OCI-LY3 (cell line): ENCODE results near the gene CCDC178.

Experiments used
- H2AFZ ChIP-seq: fragments of 200-600, 300-600 bp; shearing (Covaris generic); 2 replicates; pipeline ENCODE4 v1.6.0; 2014; ENCODE audit warnings: antibody characterized with exemption, low read depth, low read length
- H3K27ac ChIP-seq: fragments of 200-600, 300-600 bp; sonication (generic); 2 replicates; pipeline ENCODE4 v1.5.1; 2014; ENCODE audit warnings: mild to moderate bottlenecking, low read length, moderate library complexity, mixed read lengths
- H3K27me3 ChIP-seq: fragments of 200-600, 300-600 bp; sonication (generic); 2 replicates; pipeline ENCODE4 v1.6.1; 2014; ENCODE audit warnings: low read depth, low read length, mixed read lengths
- H3K36me3 ChIP-seq: fragments of 200-600, 300-600 bp; sonication (generic); replicated peaks from 2 replicates; pipeline ENCODE3; 2014; ENCODE audit warnings: low read depth, low read length, mixed read lengths
- H3K4me1 ChIP-seq: fragments of 300-600, 200-600 bp; sonication (generic); 2 replicates; pipeline ENCODE4 v1.6.1; 2014; ENCODE audit warnings: low read length, mixed read lengths
- H3K4me2 ChIP-seq: fragments of 200-600, 300-600 bp; sonication (generic); 2 replicates; pipeline ENCODE4 v1.6.1; 2014; ENCODE audit warnings: low read length, mixed read lengths
- H3K4me3 ChIP-seq: fragments of 300-600, 200-600 bp; sonication (generic); 2 replicates; pipeline ENCODE4 v1.5.1; 2014; ENCODE audit warnings: antibody characterized with exemption, mild to moderate bottlenecking, low read length, moderate library complexity
- H3K79me2 ChIP-seq: fragments of 300-600, 200-600 bp; shearing (Covaris generic); 2 replicates; pipeline ENCODE4 v1.6.1; 2014; ENCODE audit warnings: mild to moderate bottlenecking, low read length, mixed read lengths
- H3K9ac ChIP-seq: fragments of 300-600, 200-600 bp; shearing (Covaris generic); 2 replicates; pipeline ENCODE4 v1.6.0; 2014; ENCODE audit warnings: mild to moderate bottlenecking, low read length, moderate library complexity
- H3K9me3 ChIP-seq: fragments of 200-600, 300-600 bp; shearing (Covaris generic); 2 replicates; pipeline ENCODE4 v1.6.1; 2014; ENCODE audit warnings: low read length, mixed read lengths; ENCODE audit not compliant: insufficient read depth
- H4K20me1 ChIP-seq: fragments of 200-600, 300-600 bp; sonication (generic); 2 replicates; pipeline ENCODE4 v1.6.1; 2016; ENCODE audit warnings: low read length, mixed read lengths; ENCODE audit not compliant: insufficient read depth
- CTCF ChIP-seq: fragments of 200-600, 300-600 bp; sonication (generic); IDR thresholded peaks from 2 replicates; pipeline ENCODE4 v1.5.1; 2014; ENCODE audit warnings: antibody characterized with exemption, low read length, low read depth
- EZH2phosphoT487 ChIP-seq: fragments of 200-600 bp; shearing (Covaris generic); IDR thresholded peaks from 2 replicates; pipeline ENCODE4 v1.6.1; 2018; ENCODE audit warnings: antibody characterized with exemption, mixed run types, low read depth

CCDC178 gene

GRCh38 chr18:33184958-33185357 lies 255.6 kb downstream of the CCDC178 start:
- H3K4me3 ChIP-seq = no peak overlapping the region

GRCh38 chr18:33184175-33184574 lies 256.3 kb downstream of the CCDC178 start:
- no peaks in the 10 kb centered on the region for H3K36me3 ChIP-seq
- peaks cover 10% of the 10 kb centered on the region for H3K4me1 ChIP-seq
- no peak overlapping the region for H3K4me3 ChIP-seq
- no peak for TF ChIP-seq EZH2phosphoT487
- TF ChIP-seq CTCF = no peak
- no peak overlapping the region for H3K4me2 ChIP-seq
- no peak overlapping the region for H2AFZ ChIP-seq
- H3K27me3 ChIP-seq = no peaks in the 10 kb centered on the region
- H3K27ac ChIP-seq = no peak overlapping the region
- H3K9me3 ChIP-seq = no peaks in the 10 kb centered on the region
- no peaks in the 10 kb centered on the region for H3K79me2 ChIP-seq
- H3K9ac ChIP-seq = no peak overlapping the region
- H4K20me1 ChIP-seq = no peaks in the 10 kb centered on the region

More at GRCh38 chr18:33184958-33185357, 255.6 kb downstream of the CCDC178 start:
- no peaks in the 10 kb centered on the region for H3K9me3 ChIP-seq
- 0 out of 2 replicates have a peak overlapping the region, but pooled peaks have one; percentile 16 for H2AFZ ChIP-seq
- H3K9ac ChIP-seq = no peak overlapping the region
- H3K4me2 ChIP-seq = peak overlapping the region; percentile 37
- H4K20me1 ChIP-seq = no peaks in the 10 kb centered on the region
- no peaks in the 10 kb centered on the region for H3K36me3 ChIP-seq
- H3K4me1 ChIP-seq = peaks cover 10% of the 10 kb centered on the region
- no peaks in the 10 kb centered on the region for H3K27me3 ChIP-seq
- TF ChIP-seq EZH2phosphoT487 (no peak), CTCF (peak; percentile 31; the same call in 1 of the 2 replicates)
- no peak overlapping the region for H3K27ac ChIP-seq
- H3K79me2 ChIP-seq = no peaks in the 10 kb centered on the region

- TF ChIP-seq CTCF (no peak), EZH2phosphoT487 (no peak)
- H3K9me3 ChIP-seq = no peaks in the 10 kb centered on the region
- H3K36me3 ChIP-seq = no peaks in the 10 kb centered on the region
- H3K27me3 ChIP-seq = no peaks in the 10 kb centered on the region
- no peak overlapping the region for H3K4me2 ChIP-seq
- H3K4me1 ChIP-seq = peaks cover 10% of the 10 kb centered on the region
- H4K20me1 ChIP-seq = no peaks in the 10 kb centered on the region
- H3K9ac ChIP-seq = no peak overlapping the region
- no peaks in the 10 kb centered on the region for H3K79me2 ChIP-seq
- no peak overlapping the region for H3K4me3 ChIP-seq
- no peak overlapping the region for H2AFZ ChIP-seq
- no peak overlapping the region for H3K27ac ChIP-seq
Observed at GRCh38 chr18:33183136-33183535, 257.4 kb downstream of the CCDC178 start.

GRCh38 chr18:33181016-33181415 lies 259.5 kb downstream of the CCDC178 start:
- H3K27me3 ChIP-seq = no peaks in the 10 kb centered on the region
- TF ChIP-seq EZH2phosphoT487 (no peak), CTCF (no peak)
- no peak overlapping the region for H3K4me3 ChIP-seq
- H3K4me2 ChIP-seq = no peak overlapping the region
- H3K9me3 ChIP-seq = no peaks in the 10 kb centered on the region
- no peaks in the 10 kb centered on the region for H3K79me2 ChIP-seq
- H3K4me1 ChIP-seq = peaks cover 10% of the 10 kb centered on the region
- no peak overlapping the region for H3K27ac ChIP-seq
- H3K36me3 ChIP-seq = no peaks in the 10 kb centered on the region
- no peak overlapping the region for H3K9ac ChIP-seq
- H4K20me1 ChIP-seq = no peaks in the 10 kb centered on the region
- no peak overlapping the region for H2AFZ ChIP-seq
